ENCODE results near the gene POC1A.

The POC1A gene

DNA sequence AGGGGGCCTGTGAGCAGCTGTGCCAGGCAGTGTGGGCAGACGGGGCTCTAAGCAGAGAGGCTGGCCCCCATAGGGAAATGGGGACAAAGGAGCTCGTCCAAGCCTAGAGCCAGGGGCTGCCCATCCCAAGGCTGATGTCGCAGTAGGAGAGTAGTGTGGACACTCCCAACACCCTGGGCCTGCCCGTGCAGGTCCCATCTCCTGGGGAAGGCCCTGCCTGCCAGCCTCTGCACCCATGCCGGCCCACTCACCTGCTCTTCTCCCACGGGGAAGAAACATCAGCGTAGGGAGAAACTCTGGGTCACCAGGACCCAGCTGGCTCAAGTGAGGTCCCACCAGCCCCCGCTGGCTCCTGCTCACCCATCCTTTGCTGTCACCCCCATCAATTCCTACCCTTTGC, 87.2 kb downstream of the POC1A start:
- Histone ChIP-seq H3K9ac (no peak overlapping the region), H3K4me2 (no peak overlapping the region), H3K27ac (no peak overlapping the region), H3K27me3 (ENCODE audit: insufficient read depth, low read depth) (no peaks in the 10 kb centered on the region), H2AFZ (ENCODE audit: low read depth) (no peak overlapping the region), H3K4me1 (ENCODE audit: low read depth, poor library complexity, severe bottlenecking) (no peaks in the 10 kb centered on the region), H4K20me1 (ENCODE audit: insufficient read depth) (no peaks in the 10 kb centered on the region), H3K79me2 (ENCODE audit: insufficient read depth, low read depth) (no peaks in the 10 kb centered on the region), H3K36me3 (ENCODE audit: insufficient read depth) (no peaks in the 10 kb centered on the region), H3K4me3 (IDR thresholded peaks at IDR 0.05; ENCODE audit: insufficient read depth, low read depth, low read length) (no peak overlapping the region)
- TF ChIP-seq, protein P1, sequence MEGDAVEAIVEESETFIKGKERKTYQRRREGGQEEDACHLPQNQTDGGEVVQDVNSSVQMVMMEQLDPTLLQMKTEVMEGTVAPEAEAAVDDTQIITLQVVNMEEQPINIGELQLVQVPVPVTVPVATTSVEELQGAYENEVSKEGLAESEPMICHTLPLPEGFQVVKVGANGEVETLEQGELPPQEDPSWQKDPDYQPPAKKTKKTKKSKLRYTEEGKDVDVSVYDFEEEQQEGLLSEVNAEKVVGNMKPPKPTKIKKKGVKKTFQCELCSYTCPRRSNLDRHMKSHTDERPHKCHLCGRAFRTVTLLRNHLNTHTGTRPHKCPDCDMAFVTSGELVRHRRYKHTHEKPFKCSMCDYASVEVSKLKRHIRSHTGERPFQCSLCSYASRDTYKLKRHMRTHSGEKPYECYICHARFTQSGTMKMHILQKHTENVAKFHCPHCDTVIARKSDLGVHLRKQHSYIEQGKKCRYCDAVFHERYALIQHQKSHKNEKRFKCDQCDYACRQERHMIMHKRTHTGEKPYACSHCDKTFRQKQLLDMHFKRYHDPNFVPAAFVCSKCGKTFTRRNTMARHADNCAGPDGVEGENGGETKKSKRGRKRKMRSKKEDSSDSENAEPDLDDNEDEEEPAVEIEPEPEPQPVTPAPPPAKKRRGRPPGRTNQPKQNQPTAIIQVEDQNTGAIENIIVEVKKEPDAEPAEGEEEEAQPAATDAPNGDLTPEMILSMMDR (conservative IDR thresholded peaks at IDR 0.05; ENCODE audit: low read depth, low read length) = no peak

DNA sequence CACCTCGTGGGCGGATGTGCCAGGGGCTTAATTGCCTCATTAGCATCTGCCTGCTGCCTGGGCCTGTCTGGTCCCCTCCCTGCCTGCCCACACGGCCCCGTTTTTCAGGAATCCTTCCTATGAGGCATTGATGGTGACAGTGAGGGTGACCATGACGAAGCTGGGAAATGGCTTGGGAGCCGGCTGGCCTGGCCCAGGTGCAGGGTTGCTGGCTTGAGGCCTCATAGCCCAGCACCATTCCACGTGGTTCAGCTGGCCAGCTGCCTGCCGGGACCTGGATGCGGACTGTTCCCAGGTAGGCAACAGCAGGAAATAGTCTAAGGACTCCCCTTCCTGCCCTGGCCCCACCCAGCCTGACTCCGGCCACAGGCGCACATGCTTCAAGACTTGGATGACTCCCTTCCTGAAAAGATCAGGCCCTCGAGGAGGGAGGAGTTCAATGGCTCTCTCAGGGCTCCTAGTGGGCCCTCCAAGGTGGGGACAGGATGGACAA, 88.9 kb downstream of the POC1A start:
- H3K79me2 ChIP-seq (ENCODE audit: insufficient read depth, low read depth) = no peaks in the 10 kb centered on the region
- no peak overlapping the region for H3K4me2 ChIP-seq
- TF ChIP-seq, protein P1 (conservative IDR thresholded peaks at IDR 0.05; ENCODE audit: low read depth, low read length) = no peak
- no peaks in the 10 kb centered on the region for H4K20me1 ChIP-seq (ENCODE audit: insufficient read depth)
- H3K36me3 ChIP-seq (ENCODE audit: insufficient read depth) = no peaks in the 10 kb centered on the region
- no peak overlapping the region for H3K9ac ChIP-seq
- no peaks in the 10 kb centered on the region for H3K4me1 ChIP-seq (ENCODE audit: low read depth, poor library complexity, severe bottlenecking)
- H2AFZ ChIP-seq (ENCODE audit: low read depth) = no peak overlapping the region
- no peak overlapping the region for H3K4me3 ChIP-seq (IDR thresholded peaks at IDR 0.05; ENCODE audit: insufficient read depth, low read depth, low read length)
- H3K27ac ChIP-seq = no peak overlapping the region
- no peaks in the 10 kb centered on the region for H3K27me3 ChIP-seq (ENCODE audit: insufficient read depth, low read depth)

DNA sequence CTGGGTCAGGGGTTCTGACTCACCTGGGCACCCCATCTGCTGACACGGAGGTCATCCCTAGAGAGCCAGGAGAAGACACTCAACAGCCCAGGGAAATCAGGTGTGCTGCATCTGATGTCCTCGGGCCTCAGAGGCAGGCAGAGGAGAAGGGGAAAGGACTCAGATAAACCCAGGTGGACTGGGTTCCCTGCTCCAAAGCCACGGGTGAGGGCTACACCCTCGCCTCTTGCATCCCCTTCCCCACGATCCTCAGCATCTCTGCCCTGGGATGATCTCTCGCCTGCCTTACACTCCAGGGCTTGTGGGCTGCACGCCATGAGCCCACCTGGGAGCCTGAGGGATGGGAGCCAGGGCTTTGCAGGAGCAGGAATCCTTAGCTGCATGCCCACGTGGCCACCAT, 89.7 kb downstream of the POC1A start:
- Histone ChIP-seq H3K36me3 (ENCODE audit: insufficient read depth) (no peaks in the 10 kb centered on the region), H3K4me1 (ENCODE audit: low read depth, poor library complexity, severe bottlenecking) (no peaks in the 10 kb centered on the region), H3K4me2 (no peak overlapping the region), H3K79me2 (ENCODE audit: insufficient read depth, low read depth) (no peaks in the 10 kb centered on the region), H2AFZ (ENCODE audit: low read depth) (no peak overlapping the region), H3K27me3 (ENCODE audit: insufficient read depth, low read depth) (no peaks in the 10 kb centered on the region), H3K9ac (no peak overlapping the region), H3K27ac (no peak overlapping the region), H4K20me1 (ENCODE audit: insufficient read depth) (no peaks in the 10 kb centered on the region), H3K4me3 (IDR thresholded peaks at IDR 0.05; ENCODE audit: insufficient read depth, low read depth, low read length) (no peak overlapping the region)
- TF ChIP-seq, protein P1 (conservative IDR thresholded peaks at IDR 0.05; ENCODE audit: low read depth, low read length) = no peak

DNA sequence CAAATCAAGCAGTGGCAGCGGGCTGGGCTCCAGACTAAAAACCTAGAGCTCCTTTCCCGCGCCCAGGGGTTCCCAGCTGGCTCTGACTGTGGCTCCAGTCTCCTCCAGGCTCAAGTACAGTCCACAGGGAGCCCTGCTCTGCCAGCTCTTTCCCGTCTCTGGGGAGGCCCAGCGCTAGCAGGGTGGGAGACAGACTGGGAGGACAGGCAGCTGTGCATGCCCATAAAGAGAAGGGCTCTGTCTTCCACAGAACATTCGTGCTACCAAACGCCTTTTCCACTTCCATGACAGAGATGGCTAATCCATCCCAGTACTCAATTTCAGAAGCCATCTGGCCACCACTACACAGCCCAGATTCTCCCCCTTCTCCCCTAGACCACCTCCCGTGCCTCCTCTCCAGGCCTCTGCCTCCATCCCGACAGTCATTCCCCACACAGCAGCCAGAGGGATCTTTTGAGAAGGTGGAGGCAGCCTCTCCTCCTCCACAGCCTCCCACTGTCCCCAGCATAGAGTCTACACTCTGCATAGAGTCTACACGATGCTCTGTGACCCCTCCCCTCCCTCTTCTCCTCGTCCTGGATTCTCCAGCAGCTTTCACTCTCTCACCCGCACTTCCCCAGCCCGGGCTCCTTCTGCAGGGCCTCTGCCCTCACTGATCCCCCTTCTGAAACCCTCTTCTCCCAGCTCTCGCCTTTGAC, 91.0 kb downstream of the POC1A start:
- Histone ChIP-seq H3K27ac (no peak overlapping the region), H3K36me3 (ENCODE audit: insufficient read depth) (no peaks in the 10 kb centered on the region), H3K4me1 (ENCODE audit: low read depth, poor library complexity, severe bottlenecking) (no peaks in the 10 kb centered on the region)

More for the DNA sequence above, 91.0 kb downstream of the POC1A start:
- Histone ChIP-seq H3K9ac (no peak overlapping the region), H3K4me3 (IDR thresholded peaks at IDR 0.05; ENCODE audit: insufficient read depth, low read depth, low read length) (no peak overlapping the region), H3K27me3 (ENCODE audit: insufficient read depth, low read depth) (no peaks in the 10 kb centered on the region), H3K4me2 (no peak overlapping the region), H3K79me2 (ENCODE audit: insufficient read depth, low read depth) (no peaks in the 10 kb centered on the region), H4K20me1 (ENCODE audit: insufficient read depth) (no peaks in the 10 kb centered on the region), H2AFZ (ENCODE audit: low read depth) (no peak overlapping the region)
- TF ChIP-seq, protein P1 (conservative IDR thresholded peaks at IDR 0.05; ENCODE audit: low read depth, low read length) = no peak

Measured in KMS-11 (cell line).